ENCODE data around the gene ZFY.

The ZFY gene

DNA sequence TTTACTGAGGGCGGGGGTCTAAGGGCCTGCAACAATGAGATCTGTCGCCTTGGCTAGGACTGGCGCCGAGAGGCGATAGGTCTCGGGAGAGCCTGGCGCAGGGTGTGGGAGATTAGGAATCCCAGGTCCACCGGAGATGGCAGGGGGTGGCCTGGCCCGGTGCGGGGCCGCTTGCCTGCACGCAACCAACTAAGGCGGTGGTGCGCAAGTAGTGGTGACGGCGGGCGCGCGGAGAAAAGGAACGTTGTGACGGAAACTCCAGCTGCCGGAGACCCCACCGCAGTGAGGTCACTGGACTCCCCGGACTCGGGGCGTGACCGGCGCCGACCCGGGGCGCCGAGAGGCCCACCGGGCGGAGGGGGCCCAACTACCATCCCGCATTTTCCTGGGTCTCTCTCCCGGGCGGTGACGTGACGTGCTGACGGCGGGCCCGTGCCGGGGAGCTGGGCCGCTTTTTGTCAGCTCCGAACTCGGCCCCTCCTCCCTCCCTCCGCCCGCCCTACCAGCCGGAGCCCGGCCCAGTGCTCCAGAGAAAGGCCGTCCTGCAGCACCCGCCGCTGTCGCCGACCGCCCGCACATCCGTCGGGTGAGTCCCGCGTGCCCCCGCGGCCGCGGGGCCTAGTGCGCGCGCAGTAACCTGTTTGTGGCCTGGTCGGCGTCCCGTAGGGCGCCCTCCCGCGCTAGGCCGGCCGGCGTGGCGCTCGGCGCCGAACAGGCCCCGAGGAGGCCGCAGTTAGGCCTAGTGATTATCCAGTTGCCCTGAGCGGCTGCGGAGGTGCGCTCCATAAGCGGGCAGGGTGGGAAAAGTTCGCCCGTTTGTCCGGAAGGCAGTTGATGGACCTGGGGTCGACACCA is at the start of gene ZFY:
ZFY (plus strand) TSS at position 521 of the 855 bp plus-strand sequence. CDS start 18,556 bp downstream, outside the sequence.
- peak; percentile 62 for DNase-seq

GRCh38 chrY:2885880-2886279 is 49.3 kb upstream of the ZFY start:
- no peak for DNase-seq

GRCh38 chrY:2887386-2887785 is 47.8 kb upstream of the ZFY start:
- no peak for DNase-seq

GRCh38 chrY:2887955-2888354 is 47.2 kb upstream of the ZFY start:
- no peak for DNase-seq

- DNase-seq, result no peak
These were observed 41.7 kb upstream of the ZFY start for GRCh38 chrY:2893471-2893870.

- DNase-seq, result no peak
These were observed 39.1 kb upstream of the ZFY start for GRCh38 chrY:2896050-2896449.

GRCh38 chrY:2907356-2907755 is 27.8 kb upstream of the ZFY start:
- DNase-seq, result no peak

- DNase-seq, result peak; percentile 25
These were observed 21.9 kb upstream of the ZFY start for GRCh38 chrY:2913066-2913815.

DNA sequence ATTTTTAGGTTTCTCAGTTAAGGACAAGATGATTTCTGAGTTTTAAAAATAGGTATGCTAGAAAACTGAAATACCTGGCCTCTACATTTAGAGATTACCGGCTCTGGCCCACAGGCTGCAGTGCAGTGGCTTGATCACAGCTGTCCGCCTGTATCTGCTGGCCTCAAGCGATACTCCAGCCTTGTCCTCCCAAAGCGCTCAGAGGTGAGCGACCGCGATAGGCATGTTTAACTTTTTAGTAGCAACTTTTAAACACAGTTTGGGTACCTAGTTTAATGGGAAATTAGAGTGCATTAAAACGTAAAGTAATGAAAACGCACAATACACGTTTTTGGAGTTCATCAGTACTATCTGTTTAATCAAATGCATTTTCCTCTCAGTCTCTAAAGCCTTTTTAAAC is 1.1 kb upstream of the ZFY start:
- no peak for DNase-seq

- DNase-seq, result peak; percentile 82
These were observed 695 bp downstream of the ZFY start for GRCh38 chrY:2935716-2936435.

GRCh38 chrY:2936436-2936750 is 1.2 kb downstream of the ZFY start:
- no peak for DNase-seq

- no peak for DNase-seq
These were observed 2.0 kb downstream of the ZFY start for GRCh38 chrY:2937149-2937548.

DNA sequence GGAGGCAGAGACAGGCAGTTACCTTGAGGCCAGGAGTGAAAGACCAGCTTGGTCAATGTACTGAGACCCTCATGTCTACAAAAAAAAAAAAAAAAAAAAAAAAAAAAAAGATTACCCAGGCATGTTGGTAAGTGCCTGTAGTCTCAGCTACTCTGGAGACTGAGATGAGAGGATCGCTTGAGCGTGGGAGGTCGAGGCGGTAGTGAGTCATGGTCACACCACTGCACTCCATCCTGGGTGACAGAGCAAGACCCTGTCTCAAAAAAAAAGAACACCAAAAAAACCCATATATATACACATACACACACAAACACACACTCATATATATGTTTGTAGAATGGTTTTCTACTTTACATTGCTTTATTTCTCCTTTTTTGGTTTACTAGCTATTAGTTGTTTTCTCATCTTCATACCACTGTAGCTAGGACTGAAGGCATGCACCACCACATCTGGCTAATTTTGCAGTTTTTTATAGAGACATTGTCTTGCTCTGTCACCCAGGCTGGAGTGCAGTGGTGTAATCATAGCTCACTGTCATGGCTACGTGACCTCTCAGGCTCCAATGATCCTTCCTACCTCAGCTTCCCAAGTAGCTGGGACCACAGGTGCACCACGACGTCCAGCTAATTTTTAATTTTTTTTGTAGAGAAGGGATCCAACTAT is 14.5 kb downstream of the ZFY start:
- no peak for DNase-seq

- no peak for DNase-seq
These were observed 15.5 kb downstream of the ZFY start for GRCh38 chrY:2950655-2951054.

- DNase-seq, result no peak
These were observed 17.7 kb downstream of the ZFY start for GRCh38 chrY:2952912-2953311.

GRCh38 chrY:2954735-2955134 is 19.6 kb downstream of the ZFY start:
- DNase-seq, result no peak

DNA sequence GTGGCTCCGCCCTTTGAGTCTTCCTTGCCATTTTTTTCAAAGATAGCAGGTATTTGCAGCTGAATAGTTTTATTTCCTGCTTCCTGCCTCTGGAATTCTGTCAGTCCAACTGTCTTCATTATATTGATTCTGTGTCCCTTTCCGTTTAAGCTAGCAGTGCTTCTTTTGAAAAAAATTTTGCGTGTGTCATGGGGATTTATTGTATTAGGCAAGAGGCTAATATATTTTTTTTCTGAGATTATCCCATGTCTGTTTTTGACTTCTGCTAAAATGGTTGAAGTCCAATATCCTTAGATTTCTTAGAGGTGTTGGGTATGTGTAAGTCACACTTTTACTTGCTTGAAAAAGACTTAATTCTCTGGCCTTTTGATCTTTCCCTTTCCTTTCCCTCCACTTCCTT is 20.4 kb downstream of the ZFY start:
- DNase-seq, result no peak

DNA sequence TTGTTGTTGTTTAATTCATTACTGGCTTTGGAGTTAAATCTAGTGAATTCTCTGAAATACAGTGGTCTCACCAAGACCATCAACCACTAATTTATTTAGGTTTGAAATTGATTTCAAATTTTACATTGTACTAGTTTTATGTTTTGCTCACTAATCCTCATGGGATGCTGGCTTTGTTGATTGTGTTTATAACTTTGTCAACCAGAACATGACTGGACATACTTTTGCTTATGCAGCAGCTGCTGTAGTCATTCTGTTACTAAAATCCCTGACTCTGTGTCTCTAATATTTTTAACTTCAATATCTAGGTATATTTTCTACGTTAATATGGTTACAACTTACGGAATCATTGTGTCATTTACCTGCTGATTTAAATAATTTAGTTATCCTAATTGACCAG is 26.9 kb downstream of the ZFY start:
- no peak for DNase-seq

DNA sequence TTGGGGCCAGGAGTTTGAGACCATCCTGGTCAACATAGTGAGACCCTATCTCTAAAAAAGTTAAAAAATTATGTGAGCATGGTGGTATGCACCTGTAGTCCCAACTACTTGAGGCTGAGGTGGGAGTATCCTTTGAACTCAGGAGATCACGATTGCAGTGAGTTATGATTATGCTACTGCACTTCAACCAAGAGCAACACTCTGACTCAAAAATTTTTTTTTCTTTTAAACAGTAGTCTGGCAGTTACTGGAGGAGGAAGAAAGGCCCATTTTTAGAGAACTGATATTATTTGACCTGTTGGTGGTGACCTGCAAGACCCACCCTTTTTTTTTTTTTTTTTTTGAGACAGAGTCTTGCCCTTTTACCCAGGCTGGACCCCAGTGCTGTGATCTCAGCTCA is 29.6 kb downstream of the ZFY start:
- DNase-seq, result no peak

DNA sequence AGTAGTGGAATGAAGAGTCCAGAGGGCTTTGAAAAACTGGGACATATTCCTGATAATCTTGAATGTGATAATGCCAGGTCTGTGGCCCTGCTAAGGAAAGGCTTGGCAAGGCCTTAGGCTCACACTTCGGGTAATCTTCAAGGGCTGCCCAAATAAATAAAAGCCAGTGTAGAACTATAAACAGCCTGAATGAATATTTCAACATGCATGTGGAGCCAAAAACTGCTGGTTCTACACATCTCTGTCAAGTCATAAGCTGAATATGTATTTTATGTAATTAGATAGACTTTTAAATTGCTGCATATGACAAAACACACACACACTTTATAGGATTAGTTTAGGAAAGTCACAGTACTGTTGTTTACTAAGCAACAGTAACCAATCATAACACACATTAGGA is 30.4 kb downstream of the ZFY start:
- DNase-seq, result no peak

DNA sequence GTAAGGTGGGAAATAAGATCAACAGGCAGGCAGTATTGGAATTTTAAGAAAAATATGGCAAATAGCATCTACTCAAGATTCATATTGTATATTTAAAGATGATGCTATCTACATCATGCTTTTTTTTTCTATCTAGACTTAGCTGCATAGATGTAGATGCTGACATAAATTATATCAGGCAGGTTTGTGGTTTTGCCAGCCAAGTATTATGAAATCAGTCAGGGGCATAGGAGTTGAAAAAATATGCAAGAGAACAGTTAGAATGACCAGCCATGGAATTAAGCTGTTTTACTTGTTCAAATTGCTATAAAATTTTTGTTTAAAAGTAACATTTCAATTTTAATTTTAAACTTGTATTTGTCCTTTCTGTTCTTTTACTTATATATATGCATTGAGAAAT is 34.4 kb downstream of the ZFY start:
- no peak for DNase-seq

- no peak for DNase-seq
These were observed 37.5 kb downstream of the ZFY start for GRCh38 chrY:2972708-2973107.

DNA sequence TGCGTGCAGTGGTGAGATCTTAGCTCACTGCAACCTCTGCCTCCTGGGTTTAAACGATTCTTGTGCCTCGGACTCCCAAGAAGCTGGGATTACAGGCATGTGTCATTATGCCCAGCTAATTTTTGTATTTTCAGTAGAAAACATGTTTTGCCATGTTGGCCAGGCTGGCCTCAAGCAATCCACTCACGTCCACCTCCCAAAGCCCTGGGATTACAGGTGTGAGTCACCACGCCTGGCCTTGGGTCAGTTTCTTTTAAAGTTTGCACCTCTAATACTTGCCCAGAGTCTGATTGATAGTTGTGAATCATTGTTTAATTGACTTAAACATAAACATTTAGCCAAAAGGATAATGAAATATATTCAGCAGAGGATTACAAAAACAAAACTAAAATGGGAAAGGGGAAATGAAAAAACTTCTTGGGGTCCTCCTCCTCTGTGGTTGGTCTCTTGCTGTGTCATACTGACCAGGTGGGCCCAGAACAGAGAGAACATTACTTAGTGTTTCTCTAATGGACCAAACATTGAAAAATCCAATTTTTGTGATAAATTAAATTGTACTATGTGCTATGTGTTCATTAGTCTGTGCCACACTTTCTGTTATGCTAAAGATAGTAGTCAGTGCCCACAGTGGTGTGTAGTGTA is 38.0 kb downstream of the ZFY start:
- no peak for DNase-seq

All from activated CD4-positive, alpha-beta T cell treated with anti-CD3 and anti-CD28 coated beads, Interleukin-2, amount 50 U/mL, for 1 hour (primary cell).